ENCODE measurements around the gene FHIT. TPM values are rescaled to one million over a fixed set of nuclear protein-coding genes. Genes with fewer than 3 reads are reported as not detected.

The FHIT gene
- total RNA-seq, 1 donor from 2014 or later = 0.53 TPM

DNA sequence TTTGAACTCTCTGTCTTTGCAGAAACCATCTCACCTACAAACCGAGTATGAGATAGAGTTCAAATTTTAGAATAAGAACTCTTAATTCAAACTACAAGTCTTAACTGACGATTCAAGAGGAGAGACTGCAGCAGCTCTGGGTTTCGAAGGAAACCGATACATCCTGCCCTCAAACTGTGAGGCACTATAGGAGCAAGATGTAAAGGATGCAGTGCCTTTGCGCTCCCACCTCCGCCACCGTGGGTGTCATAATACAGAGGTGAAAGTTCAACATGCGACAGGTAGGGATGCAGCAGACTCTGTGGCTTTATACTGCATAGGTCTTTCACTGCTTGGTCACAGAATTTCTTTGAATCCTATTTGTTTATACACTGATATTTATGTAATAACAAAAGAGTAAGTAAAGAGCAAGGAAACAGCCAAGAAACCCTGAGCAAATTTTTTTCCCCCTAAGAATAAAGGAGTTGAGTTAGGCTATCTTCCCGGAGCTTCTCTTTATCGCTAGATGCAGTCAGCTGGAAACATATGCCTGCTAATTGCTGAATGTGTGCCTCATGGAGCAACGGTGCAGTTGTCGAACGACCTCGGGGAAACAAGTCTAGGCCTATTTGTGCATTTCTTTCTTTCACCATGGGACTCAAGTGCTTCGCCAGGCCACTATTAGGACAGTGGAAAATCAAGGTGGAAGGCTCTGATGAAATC lies 1103.9 kb downstream of the FHIT start:
- no peak for DNase-seq (ENCODE audit: low read depth)

DNA sequence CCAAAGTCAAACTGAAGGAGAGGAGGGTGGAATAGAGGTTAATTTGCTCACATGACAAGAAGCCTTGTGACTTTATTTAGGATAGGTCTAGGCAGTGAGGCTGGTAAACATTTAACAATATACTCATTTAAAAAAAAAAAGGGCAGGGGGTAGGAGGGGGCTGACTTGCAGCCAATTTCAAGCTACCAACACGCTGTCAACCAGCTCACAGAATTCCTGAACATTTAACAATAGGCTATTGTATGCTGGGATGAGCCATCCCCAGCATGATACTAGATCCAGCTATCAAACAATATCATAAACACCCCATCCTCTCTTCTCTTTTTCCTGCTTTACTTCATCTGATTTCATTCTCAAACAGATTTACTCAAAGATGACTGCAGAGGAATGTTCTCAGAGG lies 1105.1 kb downstream of the FHIT start:
- no peak for DNase-seq (ENCODE audit: low read depth)

DNA sequence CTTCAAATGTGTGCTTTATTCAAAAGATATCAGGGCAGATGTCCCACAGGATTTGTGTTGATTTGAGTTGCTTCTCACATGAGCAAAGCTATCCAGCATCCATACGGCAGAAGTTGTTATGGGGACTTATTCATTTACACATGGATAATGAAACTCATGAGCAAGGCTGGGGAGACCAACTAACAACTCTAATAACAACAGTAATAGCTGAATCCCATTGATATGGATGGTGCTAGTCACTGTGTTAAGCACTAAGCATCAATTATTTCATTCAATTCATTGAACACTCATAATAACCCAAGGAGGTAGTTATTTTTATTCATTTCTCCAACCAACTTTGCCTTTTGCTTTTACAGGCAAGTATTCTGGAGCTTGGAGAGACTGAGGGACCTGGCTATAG lies 1107.2 kb downstream of the FHIT start:
- DNase-seq (ENCODE audit: low read depth) = no peak

DNA sequence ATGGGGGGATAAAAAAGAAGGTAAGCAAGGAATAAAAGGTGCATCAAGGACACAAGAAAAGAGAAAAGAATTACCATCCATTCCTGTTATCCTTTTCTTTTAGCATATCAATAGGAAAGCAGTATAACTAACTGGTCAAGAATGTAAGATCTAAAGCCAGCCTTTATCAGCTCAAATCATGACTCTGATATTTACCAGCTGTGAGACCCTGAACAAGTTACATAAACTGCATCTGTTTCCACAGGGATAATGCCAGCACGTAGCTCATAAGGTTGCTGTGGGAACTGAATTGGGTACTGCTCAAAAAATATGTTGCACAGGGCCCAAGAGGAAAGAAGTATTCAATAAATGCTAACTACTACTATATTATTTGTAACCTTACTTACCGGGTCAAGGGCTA lies 1109.2 kb downstream of the FHIT start:
- DNase-seq (ENCODE audit: low read depth) = no peak

DNA sequence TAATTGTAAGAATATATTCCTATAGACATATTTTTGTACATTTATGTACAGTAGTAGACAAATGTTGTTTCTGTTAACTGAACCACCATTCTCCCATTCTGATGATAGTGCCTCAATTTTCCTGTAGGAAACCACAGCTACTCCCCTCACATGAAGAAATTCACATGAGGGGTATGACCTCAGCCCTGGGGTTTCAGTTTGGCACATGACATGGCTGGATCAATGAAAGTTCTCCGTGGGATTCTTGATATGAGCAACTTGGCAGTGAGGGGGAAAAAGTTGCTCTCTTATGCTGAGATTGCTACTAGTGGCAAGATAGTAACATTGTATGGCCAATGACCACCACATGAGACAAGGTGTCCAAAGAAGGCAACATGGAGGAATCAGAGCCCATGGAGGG lies 1111.1 kb downstream of the FHIT start:
- no peak for DNase-seq (ENCODE audit: low read depth)

DNA sequence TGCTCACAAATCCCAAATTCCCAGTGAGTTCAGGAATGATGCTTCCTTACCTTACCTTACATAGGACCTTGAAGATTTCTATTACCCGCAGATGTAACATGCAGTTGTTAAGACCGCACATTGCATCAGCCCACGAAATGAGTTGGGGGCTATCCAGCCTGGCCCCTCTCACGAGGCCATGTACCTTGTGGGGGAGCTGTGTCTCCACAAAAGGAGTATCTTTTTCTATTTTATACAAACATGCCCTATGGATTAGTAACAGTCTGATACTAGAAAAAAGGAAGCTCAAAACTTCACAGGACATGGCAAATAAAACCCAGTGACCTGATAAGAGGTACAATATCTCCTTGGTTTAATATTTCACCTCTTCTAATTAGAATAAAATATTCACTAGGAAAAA lies 1114.7 kb downstream of the FHIT start:
- no peak for DNase-seq (ENCODE audit: low read depth)

DNA sequence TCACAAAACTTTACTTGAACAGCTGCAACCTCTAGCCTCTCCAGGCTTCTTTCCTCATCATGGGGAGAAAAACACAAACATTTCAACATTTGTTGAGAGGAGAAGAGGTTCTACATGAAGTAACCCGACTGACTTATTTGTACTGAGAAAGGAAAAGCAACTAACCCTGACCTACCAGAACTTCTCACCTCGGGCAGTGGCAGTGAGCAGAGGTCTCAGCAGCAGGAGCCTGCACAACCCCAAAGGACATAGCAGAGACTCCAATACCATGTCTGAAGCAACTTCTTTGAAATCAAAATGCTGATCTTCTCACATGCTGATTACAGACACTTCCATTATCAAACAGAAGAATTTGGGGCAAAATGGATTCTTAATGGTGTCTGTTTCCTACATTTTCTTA lies 1115.8 kb downstream of the FHIT start:
- DNase-seq (ENCODE audit: low read depth) = no peak

DNA sequence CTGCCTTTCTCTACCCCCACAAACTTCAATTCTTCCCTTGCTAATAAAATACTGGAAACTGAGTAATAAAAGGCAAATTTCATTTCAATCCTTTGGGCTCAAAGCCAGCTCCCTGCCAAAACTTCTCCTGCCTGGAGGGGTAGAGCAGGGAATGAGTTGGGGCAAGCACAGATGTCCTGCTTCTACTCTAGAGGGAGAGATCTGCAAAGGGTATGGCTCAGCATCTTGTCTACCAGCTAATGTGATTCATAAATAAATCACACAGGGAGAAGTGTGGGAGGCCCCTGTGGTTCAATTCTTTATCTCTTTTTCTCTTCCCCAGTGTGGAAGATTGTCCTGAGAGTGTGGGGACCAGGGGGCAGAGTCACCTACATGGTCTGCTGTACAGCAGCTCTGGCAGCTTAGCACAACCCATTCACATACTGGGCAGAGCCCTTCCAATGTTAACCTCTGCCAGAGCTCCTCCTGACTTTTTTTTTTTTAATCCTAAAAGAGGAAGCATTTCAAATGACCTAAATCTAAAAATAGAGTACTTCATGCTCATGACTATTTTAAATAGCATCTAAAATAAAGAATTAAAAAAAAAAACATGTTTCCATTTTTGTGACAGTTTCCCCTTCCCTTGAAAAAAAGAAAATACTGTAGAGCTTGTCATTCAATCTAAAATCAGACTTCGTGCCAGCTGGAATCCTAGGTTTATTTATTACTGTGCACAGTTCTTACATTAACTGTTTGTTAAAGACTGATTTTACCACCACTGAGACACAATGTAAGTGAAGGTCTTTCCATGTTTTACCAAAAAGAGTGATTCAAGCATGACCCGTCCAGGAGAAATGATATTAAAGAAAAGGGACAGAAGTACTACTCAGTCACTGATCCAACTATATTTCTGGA lies 1117.7 kb downstream of the FHIT start:
- DNase-seq (ENCODE audit: low read depth) = no peak

DNA sequence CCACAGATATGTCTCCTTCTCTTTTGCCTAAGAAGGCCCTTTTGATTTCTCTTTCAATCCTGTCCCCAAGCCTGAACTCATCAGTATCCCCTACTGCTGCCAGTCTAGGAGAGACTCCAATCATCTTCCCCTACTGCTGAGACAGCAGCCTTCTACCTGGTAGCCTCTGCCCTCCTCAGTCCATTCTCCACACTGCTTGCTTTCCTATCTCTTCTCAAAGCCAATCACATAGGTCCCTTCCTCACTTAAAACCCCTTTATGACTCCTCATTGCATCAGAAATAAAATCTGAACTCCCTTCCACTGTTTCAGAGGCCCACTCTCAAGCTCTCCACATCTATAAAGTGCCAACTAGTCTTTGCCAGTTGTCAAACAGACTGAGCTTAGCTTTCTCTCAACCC lies 1119.6 kb downstream of the FHIT start:
- no peak for DNase-seq (ENCODE audit: low read depth)

DNA sequence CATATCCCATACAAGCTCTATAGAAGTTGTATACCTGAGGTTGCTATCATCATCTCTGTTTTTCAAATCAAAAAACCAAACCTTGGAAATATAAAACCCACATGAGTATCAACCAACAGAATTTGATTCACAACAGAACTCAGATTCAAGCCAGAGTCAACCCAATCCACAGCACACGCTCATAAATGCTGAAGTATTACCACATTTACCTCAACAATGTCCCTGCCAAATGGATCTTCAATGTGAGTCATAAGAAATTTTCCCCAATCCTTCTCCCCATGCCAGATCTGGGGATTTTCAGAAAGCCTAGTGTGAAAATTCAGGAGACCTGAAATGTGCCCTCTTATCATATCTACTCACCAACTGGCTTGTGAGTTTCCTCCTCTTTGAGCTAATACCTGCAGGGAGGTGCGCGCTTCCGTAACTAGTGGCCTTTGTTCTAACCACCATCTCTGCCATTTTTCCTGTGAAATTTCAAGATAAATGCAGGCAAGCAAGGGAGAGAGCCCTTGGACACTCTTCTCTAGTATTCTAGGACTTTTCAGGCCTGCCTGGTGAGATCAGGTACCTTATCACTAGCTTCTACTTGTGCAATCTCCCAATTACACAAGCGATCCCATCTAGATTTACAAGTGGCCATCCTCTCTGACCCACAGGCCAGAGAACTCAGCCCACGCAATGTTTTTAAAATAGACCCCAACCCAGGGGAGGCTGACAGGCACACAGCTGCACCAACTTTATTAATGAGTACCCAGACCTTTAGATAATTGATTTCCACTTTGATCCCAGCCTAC lies 1124.5 kb downstream of the FHIT start:
- no peak for DNase-seq (ENCODE audit: low read depth)

DNA sequence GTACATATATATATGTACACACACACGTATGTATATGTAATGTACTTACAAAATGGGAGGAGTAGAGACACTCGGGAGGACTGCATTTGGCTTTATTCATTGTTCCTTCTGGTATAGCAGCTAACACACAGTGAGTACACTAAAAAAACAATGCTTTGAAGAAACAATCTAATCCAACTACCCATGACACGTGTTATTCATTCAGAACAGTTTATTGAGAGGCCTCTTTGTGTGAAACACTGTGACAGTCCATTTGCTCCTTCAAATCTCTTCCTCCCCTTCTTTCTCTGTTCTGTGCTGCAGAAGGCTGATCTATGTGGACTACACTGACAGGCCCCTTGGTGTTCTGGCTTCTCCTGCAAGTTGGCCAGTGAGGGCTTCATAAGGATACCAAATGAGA lies 1125.6 kb downstream of the FHIT start:
- DNase-seq (ENCODE audit: low read depth) = no peak

DNA sequence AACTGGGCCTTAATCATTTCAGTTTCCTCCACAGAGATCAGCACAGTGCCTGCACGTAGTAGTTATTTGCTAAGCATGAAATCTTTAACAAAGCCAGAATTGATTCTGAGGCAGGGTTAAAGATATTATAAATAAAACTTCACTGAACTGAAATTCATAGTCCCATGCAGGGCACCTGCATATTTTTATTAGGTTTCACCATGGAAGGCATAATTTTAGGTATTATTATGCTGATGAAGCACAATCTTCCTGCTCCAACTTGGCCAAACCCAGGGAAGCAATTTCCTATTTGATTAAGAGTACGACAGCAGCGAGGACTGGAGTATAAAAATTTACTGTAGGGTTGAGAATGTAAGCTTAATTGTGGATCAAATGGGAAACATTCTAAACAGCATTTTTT lies 1131.0 kb downstream of the FHIT start:
- no peak for DNase-seq (ENCODE audit: low read depth)

DNA sequence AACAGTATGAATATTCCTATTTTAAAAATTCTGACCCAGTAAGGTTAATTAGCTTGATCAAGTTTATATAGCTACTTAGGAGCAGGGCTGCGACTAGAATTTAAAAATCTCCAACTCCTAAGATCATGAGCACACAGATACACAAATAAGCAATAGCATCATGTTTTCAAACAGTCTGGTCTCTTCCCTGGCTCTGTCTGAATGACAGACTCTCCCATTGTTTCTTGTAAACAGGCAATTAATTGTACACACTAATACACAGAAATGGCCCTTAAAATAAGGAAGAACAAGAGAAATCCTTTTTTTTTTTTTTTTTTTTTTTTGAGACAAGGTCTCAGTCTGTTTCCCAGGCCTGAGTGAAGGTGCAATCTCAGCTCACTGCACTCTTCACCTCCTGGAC lies 1137.1 kb downstream of the FHIT start:
- no peak for DNase-seq (ENCODE audit: low read depth)

DNA sequence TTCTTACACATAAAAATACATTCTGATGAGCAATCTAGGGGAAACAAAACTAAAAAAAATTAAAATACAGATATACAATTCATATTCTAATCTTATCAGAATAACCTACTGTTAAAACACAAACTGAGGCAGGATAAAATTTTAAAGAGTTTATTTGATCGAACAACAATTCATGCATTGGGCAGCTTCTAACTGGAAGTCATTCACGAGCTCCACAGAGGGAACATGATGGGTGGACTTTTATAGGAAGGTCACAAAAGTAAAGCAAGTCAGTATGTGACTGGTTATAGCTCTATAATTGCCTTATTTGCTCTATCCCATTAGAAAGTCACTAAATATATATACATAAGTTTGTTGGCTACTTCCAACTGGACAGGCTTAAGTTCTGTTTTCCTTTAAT lies 1144.0 kb downstream of the FHIT start:
- DNase-seq (ENCODE audit: low read depth) = no peak

DNA sequence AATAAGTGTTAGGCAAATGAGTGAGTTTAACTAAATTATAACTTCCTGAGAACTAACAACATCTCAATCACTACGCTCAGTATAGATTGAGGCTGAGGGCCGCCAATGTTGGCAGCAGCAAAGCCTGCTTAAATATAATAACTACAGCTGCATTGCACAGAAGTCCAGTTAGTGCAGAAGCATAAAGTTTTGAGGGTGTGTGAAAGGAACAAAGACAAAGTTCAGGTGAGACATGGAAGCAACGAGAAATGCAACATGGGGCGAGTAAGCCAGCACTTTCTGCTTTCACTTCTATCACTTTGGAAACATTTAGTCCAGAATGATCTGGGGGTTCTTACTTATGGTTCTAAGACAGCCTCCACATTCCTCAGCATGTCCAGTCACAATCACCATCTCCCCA lies 1149.1 kb downstream of the FHIT start:
- DNase-seq (ENCODE audit: low read depth) = no peak

DNA sequence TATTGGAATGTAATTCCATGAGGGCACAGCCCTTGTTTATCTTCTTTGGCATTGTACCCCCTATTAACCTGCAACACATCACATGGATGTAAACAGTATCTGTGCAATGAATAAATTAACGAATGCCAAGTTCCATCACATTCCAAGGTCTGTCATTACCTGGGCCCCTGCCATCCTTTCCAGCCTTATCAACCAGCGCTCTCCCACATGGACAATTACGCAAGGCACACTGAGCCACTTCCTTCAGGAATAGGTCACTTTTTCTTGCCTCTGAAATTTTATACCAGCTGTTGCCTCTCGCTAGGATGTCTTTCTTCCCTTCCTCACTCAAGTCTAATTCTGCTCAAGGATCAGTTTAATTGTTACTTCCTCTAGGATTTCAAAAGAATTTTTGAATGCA lies 1149.6 kb downstream of the FHIT start:
- no peak for DNase-seq (ENCODE audit: low read depth)

DNA sequence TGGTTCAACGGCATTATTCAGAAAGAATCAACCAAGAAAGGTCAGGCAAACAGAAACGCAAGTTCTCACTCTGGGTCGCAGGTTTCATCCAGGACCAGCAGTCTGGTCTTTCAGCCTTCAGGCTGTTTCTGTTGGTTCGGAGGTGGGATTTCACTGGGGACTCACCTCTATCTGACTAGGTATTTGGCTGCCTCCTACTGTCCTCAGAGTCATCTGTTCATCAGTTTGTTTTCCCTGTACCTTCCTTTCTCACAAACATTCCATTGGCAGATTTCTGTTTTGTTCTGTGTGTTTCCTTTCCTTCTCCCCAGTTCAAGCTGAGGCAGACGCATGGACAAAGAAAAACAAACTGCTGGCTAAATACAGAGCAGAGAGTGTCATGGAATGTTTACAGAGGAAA lies 1154.8 kb downstream of the FHIT start:
- DNase-seq (ENCODE audit: low read depth) = no peak

DNA sequence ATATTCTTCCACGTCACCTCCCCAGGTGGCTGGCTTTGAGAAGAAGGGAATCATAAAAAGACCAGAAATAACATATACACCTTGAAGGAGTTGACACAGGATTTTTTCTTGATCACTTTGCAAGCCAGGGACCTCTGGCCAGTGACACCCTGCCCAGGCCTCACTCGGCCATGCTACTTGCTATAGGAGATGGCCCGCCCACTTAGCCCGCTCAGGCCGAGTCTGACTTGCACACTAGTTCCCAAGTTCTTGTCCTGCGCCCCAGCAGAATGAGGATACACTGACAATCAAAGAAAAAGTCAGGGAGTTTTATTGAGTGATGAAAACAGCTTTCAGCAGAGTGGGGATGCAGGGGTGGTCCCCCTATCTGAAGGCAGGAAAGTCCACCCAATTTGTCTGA lies 1155.3 kb downstream of the FHIT start:
- DNase-seq (ENCODE audit: low read depth) = no peak

DNA sequence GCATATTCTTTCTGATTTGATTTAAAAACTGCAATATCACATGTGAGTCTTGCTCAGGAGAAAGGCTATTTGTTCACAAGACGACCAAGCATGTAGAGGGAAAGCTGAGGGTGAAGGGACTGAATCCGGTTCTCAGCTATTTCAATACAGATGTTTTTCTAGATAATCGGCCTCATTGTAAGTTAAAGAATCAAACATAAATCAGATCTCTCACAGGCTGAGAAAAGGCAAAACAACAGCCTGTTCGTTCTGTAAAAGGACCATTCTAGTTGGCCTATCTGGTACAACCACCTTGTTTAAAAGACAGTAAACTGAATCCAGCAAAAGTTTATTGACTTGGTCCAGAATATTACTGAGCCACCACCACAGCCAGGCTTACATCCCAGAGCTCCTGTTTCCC lies 1155.7 kb downstream of the FHIT start:
- DNase-seq (ENCODE audit: low read depth) = no peak

DNA sequence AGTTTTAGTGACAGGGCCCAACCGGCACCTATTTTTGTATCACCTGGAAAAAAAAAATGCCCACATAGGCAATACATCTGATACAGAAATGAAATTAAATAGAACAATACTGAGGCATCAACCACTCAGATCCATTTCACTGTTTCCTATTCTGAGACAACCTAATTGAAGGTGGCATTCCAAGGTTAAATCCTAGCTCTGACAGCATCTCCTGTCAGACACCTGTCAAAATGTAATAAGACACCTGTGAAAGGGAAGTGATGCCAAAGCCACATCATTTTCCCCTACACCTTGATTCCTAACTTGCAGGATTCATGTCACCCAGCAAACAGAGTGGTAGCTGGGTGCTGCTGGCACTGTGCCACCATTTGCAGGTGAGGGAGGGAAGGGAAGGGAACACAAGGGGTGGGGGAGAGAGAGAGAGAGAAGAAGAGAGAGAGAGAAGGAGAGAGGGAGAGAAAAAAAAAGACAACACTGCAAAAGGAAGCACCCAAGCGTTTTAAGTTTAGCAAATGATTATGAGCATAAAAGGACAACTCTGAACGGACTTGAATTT lies 1156.8 kb downstream of the FHIT start:
- no peak for DNase-seq (ENCODE audit: low read depth)

DNA sequence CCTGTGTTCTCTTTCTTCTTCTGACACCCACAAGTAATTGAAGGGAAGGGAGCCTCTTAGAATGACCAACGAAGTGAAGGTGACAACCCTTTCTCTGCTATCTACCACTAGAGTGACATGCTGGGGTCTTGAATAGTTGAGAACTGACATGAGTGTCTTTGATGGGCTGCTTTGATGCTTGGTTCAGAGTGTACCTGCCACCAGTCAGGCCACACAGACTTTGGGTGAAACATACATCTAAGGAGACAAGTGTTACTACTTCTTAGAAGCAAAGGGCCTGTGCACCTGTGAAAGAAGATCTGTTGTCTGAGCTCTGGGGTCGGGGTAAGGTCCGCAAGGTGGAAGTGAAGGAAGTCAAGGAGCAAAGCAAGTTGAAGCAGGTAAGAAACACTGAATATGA lies 1160.7 kb downstream of the FHIT start:
- DNase-seq (ENCODE audit: low read depth) = no peak

DNA sequence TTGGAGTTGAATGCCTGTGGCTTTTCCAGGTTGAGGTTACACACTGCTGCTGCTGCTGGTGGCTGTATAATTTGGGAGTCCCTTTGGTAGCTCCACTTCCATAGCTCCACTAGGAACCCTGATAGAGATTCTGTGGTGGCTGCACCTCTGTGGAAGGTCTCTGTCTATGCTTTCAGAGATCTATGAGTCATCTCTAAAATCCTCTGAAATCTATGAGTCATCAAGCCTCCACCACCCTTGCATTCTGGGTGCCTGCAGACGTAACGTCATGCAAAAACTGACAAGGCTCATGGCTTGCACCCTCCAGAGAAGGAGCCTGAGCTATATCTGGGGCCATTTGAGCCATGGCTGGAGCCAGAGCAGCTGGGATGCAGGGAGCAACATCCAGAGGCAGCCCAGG lies 1164.4 kb downstream of the FHIT start:
- no peak for DNase-seq (ENCODE audit: low read depth)

Measured in myocyte (in vitro differentiated cells).